Left renal pelvis (tissue), 4 donors: ENCODE data around the gene BCCIP. TPM values are rescaled to one million over a fixed set of nuclear protein-coding genes. Genes with fewer than 3 reads are reported as not detected.

Source experiments
- DNase-seq, 4 donors: peaks; one replicate each; pipeline ENCODE4 v3.0.0-alpha.2; 2013; ENCODE audit warnings: low read depth in 4 of 4, low spot score in 3 of 4
- polyA plus RNA-seq, 4 donors: library from polyadenylated mRNA; unstranded; fragments of 120-200 nt; gene quantifications; one replicate each; pipeline ENCODE4 v1.2.1, GENCODE V29; 2013; ENCODE audit not compliant: insufficient read length in 4 of 4

The BCCIP gene
- polyA plus RNA-seq, 4 donors: 67.5 to 113 (median 90.5) TPM

DNA sequence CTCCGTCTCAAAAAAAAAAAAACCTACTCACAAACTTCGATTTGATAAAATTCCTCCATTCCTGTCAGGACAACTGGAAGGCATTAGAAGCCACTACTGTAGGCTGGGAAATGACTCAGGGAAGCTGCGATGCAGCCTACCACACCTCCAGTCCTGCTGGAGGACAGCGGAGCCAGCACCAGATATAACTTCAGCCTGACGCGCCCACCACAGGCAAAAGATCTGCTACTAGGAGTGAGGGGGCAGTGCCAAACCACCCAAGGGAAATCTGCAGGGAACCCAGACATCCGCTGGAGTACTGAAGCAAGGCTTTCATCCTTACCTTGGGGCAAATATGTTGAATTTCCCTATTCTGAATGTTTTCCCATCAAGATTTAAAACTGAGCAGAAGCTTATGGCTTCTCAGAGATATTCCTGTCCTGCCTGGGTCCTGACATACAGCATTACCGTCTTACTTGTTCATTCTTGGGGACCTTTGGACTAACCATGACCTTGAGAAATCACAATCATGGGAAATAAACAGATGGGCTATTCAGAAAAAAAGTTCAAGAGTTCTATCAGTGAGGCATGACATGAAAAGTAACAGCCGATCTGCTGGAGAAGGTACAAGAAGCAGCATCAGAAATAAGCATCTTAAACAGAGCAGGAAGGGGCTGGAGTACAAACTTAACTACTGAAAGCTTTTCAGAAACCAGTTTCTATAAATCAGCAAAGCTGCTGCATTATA is 20.4 kb downstream of the BCCIP start:
- DNase-seq: no peak

DNA sequence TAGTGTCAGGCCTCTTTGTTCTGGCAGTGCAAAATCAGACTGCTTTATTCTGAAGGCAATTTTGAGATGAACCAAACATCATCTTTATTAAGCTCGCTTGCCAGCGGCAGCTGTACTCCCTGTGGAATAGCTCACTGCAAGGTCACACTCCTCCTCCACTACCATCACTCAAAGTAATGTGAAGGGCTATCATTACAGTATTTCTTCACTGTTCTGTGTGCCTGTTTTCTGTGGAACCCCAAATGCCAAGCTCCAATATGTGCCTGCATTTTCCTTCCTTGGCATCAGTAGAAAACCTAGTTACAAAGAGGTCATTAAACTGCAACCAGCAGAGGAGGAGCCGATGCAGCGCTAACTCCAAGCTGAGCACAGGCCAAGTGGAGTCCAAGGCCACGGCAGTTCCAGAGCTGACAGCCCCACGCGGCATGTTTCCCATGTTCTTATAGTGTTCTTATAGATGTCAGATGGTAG is 21.4 kb downstream of the BCCIP start:
- no peak for DNase-seq

DNA sequence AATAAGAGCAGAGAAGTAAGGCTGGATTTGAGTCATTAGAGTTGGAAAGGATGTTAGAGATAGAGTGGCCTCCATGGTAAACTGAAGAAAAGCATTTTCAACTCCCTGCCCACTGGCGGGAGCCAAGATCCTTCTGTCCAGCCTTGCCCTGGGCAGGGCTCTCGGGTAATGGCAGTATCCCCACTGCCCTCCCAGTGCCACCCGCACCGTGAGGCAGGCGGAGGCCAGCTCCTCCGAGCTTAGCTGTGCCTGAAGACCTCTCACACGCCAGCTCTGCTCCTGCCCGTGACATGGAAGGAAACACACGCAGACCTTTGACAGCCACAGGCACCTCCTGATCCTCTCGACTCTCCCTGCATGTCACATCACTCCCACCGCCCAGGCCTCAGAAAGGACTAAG is 22.3 kb downstream of the BCCIP start:
- DNase-seq: no peak

DNA sequence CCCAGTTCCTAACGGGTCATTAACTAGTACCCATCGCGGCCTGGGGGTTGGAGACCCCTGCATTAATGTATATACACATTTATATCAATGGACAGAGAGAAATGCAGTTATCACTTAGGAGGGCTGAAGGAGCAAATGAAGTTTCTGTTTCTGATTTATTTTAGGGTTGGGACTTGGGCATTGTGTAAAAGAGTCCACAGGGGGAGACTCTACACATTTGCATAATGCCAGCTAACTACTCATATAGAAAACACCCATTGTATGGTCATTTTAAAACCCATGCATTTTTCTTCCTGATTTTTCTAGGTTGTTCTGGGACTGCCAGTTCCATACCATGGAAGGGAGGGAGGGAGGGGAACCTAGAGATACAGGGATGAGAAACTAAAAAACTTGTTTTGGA is 23.5 kb downstream of the BCCIP start:
- no peak for DNase-seq

DNA sequence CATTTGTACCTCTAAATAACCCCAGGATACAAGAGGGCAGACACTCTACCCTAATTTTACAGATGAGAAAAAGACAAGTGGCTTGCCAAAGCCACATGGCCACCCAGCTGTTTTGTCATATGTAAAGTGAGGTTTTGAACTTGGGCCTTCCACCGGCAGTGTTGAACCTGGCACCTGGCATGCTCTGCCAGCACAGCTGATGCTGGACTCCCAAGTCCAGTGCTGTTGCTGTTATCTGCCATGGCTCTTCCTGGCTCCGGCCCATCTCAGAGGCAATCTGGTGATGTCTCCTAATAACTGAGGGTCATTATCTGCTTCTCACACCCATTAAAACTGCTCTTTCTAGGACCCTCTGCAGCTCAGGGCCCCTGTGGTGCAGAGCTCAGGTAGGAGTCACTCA is 25.0 kb downstream of the BCCIP start:
- DNase-seq: no peak

DNA sequence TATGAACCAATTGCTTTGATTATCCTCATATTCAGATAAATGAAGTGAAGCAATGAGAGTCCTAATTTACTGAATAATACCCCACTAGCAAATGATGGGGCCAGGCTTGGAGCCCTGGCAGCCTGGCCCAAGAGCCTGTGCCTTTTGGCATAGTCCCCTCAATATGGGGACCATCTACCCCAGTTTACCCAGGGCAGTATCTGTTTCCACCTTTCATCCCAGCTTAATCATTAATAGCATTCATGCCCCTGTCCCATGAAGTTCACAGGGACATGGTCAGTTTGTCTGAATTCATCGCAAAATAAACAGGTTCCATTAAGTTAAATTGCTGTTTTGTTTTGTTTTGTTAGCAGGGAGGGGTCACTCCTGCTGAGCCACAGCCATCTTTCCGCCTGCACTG is 25.5 kb downstream of the BCCIP start:
- no peak for DNase-seq

DNA sequence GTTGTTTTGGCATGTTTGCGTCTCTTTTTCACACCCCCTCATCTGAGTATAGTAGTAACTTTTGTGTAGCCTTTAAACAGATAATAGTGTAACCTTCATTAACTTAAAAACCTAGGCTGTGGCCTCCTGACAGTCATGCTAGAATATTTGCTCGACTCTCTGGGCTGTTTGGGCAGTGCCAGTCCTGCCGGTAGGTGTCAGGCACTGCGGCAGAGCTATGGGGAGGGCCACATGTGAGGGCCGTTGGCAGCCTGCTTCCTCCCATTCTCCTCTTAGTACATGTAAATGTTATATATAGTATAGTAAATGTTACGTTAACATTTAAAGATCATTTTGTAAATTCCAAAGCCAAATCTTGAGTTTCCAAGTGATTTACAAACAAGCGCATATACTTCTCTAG is 26.1 kb downstream of the BCCIP start:
- no peak for DNase-seq

DNA sequence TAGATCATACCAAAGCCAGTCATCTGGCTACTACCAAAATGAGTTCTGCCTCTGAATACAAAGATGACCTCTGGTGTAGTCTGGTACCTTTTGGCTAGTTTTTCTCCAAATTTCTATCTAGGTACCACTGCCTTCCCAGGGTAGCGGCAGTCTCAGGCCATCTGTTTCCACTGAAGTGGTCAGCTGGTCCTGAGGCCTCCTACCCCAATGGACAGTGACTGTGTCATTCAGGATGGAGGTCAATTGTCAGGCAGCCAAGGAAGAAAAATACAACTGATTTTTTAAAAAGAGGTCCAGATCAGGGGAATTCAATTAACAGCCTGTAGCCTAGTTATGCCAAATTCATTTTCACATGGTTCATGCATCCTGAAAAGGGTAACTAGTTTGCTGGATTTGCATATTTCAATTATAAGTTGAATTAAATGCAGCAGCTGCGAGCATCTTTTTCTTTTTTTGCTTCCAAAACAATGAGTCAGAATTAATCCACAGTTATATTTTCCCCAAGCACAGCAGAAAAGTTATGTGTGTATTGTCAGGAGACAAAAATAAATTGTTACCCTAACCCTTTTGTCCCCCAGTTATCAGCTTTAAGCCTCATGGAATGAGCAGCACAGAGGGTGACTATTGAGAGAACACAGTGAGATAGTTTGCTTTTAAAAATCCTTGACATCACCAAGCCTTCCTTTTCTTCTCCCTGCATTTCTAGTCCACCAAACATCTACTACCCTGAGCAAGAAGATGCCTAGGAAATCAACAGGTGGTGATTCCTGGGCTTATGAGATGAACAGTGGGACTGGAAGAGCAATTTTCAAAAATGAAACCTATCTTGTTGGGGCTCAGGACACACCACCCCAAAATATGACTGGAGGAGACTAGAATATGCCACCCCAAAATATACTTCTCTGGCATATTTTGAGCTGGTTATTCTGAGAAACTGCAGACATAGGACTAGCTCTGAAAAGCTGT is 27.7 kb downstream of the BCCIP start:
- DNase-seq: no peak

DNA sequence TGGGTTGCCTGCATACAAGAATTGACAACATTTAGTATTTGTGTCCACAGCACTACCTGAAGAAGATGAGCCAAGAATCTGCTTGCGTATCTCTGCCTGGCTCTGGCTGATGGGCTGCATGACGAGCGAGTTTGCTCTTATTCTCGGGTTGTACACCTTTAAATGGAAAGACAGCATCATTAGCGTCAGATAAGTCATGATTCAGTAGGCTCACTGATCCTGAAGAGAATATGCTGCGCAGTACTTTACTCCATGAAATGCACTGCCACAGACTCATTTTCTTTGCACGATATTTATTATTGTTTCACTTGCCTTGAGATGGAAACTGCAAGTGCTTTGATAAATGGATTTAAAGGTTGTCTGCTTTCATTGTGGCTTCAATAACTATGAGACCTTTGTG is 29.1 kb downstream of the BCCIP start:
- DNase-seq: no peak

DNA sequence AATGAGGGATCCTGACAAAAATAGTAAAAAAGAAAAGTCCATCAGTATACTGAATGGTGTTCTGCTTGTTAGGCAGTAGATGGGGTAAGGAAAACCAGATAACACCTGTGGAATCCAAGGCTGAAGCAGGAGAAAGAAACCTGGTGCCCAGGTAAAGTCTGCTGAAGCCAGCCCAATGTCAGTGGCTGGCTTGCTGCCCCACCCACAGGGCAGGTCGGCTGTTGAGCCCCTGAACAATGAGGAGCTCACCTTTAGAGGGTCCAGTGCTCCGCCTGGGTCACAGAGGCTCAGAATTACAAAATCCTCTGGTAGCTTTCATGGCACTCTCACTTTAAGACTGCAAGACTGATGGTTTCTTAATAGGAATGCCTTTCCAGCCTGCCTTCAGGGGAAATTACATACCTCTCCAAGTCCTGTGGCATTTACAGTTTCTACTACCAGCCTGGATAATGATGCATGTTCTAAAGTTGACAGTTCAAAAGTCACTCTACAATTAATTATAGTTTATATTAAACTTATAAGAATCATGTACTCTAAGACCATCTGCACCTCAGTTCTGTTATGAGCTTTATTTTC is 33.9 kb downstream of the BCCIP start:
- no peak for DNase-seq

DNA sequence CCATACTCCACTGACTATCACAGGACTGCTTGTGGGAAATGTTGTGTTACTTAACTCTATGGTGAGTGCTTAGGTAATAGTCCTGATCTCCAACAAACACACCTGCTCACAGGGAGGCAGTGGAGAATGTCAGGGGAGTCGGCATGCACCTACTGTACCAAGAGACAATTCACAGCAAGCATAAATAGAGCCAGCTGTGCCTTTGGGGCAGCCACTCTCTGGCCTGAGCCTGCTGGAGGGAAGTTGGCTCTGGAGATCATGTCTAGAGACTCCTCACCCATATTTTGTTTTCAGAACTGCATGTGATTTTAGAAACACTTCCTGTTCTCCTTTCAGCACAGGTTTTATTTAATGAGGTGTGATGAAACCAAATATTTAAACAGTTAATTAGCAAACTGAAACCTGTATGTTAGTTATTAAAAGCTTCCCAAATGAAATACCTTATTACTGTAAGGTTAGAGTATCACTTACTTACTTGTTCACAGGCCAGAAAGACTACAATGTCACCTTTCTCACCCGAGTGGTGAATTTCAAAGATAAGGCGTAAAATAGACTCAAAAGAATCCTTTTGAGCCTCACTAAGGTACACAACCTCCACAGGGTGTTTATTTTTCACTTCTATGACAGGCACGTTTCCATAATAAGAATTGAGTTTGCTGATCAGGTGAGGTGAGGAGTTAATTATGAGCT is 35.9 kb downstream of the BCCIP start:
- DNase-seq: no peak

DNA sequence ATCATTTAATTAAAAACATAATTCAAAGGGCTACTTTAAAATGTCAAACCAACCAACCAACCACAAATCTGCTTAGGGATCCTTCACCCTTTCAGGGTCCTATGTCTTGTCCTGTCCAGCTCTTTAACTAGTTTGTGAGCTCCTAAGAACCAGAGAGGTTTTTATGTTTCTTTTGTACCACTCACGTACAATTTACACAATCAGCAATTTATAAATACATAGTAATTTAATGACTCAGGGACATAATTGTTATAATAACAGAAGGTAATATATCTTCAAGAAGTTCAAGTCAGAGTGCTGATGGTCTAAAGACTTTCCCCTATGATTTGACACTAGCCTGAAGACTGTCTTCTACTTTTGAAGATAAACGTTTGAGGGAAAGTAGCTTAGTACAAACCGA is 41.8 kb downstream of the BCCIP start:
- DNase-seq: no peak

DNA sequence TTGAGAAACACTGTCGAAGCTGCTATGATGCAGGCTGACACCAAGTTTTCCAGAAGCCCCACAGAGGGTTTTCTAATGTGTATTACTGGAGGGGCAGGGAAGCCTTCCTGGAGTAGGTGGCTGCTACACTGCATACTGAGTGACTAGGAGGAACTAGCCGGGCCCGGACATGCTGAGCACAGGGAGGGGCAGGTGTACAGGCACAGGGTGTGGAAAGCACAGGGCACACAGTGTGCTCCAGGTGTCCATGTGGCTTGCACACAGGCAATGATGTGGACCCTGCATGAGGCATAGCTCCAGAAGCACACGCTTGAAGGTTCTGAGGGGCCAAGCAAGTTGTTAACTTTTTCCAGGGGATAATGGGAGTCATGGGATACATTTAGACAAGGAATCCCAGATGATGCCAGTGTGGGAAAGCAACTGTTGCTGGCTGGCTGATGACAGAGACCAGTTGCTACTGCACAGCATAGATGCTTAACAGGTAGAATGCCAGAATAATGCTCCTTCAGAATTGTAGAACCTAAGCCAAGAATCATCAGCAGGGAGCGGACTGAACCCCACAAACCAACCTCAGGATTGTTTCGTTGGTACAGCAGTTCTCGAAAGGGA is 43.2 kb downstream of the BCCIP start:
- DNase-seq: no peak

DNA sequence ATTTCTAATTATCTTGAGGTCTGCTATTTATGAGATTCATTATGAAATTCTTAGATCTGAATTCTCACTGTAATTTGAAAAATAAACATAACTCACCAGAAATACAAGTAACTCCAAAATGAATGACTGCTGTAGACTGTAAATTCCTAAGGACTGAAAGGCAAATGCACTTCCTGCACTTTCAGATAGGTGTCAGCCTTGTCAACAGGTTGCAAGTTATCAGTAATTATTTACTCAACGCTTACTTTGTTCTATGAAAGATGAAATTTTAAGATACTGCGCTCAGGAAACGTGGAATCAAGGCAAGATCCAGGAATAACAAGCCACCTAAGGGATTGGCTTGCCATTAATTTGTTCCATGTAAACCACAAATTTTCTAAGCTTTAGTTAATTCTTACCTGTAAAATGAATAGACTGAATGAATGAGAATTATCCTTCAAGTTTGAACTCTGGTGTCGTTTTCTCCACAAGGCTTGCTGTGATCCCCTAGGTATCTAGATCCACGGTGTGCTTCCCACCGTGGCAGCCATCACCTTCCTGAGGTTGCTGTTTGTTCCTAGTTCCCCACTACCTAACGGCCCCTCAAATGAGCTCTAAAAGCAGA is 45.1 kb downstream of the BCCIP start:
- no peak for DNase-seq

DNA sequence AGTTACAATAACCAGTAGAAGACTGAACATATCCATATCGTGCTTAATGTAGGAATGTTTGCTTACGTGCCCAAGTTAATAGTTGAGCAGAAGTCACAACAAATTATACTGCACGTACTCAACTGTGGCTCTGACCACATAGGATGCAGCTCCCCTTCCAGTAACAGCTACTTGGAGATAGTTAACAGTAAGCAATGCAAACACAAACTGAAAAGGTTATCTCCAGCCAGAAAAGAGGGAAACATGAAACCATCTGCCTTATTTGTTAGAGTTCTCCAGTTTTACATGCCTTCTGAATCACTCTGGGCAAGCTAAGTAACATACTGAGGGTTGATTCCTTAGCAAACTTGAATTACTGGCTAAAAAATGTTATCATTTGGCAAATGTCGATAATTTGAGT is 48.0 kb downstream of the BCCIP start:
- DNase-seq: no peak

DNA sequence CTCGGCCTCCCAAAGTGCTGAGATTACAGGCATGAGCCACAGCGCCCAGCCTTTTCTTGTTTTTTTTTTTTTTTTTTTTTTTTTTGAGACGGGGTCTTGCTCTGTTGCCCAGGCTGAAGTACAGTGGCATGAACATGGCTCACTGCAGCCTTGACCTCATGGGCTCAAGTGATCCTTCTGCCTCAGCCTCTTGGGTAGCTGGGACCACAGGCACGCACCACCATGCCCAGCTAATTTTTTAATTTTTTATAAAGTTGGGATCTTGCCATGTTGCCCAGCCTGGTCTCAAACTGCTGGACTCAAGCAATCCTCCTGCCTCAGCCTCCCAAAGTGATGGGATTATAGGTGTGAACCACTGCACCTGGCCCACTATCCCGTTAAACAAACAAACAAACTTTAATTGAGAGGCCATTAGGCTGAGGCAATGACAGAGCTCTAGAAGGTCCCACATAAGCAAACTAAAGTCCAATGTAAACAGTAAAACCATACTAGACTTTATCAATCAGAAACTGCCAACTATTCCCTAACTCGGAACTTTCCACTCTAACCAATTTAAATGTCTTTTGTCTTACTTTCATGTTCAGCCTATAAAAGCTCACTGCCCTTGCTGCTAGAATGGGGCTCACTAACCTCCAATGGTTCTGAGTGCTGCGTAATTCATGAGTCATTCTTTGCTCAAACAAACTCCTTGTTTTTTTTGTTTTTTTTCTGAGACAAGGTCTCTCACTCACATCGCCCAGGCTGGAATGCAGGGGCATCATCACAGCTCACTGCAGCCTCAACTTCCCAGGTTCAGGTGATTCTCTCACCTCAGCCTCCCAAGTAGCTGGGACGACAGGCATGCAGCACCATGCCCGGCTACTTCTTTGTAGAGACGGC is 55.9 kb downstream of the BCCIP start:
- DNase-seq: no peak

DNA sequence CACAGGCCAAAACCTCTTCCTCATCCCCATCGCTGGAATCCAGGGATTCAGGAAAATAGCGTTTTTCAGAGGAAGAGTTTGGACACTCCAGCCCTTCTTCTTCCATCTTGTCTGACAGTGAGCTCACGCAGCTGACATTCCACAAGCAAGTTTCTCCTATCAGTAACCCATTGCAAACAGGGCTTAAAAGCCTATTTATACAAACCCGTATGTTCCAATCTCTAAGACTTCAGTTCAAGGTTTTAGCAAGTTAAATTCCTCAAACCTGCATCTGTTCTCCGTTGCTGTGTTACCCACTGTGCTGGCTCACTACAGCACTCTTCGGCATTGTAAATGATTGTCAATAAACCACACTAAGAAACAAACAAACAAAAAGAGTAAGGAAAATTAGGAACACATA is 57.4 kb downstream of the BCCIP start:
- DNase-seq: no peak

DNA sequence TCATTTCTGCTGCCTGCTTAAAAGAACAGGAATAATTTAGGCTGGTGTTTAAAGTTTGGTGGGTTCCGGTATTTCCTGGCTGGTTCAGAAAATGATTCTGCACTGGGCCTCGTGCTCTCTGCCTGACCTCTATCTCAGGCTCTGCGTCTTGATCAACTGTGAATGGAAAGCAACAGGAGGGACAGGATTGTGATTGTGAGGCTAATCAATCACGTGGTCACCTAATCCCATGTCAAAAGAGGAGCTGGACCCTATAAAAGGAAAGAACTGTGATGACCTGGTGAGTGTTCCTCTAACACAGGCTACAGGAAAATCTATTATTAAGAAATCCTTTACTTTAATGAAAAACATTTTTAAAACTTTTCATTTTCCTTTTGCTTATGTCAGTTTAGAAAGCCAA is 57.8 kb downstream of the BCCIP start, which contains the start of gene DHX32:
DHX32 (minus strand) TSS at position 101 of the 400 bp plus-strand sequence. CDS start 468 bp downstream, outside the sequence.
- DNase-seq: no peak

DNA sequence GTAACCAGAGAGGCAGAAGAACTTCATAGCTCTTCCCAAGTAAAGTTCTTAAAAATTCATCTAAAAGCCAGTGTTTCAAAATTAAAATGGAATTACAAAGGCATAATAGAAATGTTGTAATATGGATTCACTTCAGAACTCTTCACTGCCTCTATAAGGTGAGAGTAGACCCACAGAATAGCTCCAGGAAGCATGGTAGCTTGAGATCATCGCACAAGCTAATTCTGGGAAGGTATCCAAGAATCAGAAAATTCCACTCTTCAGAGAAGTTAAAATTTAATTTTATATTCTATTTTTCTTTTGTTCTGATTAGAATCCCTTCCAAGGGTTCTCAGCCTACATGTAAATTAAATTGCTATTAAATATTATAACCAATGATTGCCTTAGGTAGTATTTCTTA is 59.2 kb downstream of the BCCIP start:
- DNase-seq: no peak
